Stimulated activated CD4-positive, alpha-beta T cell treated with anti-CD3 and anti-CD28 coated beads, TNF-alpha, amount 100 ng/mL, for 1 hour (primary cell): ENCODE data around the gene ZNF329.

ENCODE experiments used
- DNase-seq, 3 donors: peaks; one replicate each; pipeline ENCODE4 v3.0.0-alpha.2; 2020; ENCODE audit warnings: low read depth in 3 of 3, low spot score in 1 of 3

Gene ZNF329

GRCh38 chr19:58118979-58119733 lies 31.4 kb downstream of the ZNF329 start:
- no peak for DNase-seq

DNA sequence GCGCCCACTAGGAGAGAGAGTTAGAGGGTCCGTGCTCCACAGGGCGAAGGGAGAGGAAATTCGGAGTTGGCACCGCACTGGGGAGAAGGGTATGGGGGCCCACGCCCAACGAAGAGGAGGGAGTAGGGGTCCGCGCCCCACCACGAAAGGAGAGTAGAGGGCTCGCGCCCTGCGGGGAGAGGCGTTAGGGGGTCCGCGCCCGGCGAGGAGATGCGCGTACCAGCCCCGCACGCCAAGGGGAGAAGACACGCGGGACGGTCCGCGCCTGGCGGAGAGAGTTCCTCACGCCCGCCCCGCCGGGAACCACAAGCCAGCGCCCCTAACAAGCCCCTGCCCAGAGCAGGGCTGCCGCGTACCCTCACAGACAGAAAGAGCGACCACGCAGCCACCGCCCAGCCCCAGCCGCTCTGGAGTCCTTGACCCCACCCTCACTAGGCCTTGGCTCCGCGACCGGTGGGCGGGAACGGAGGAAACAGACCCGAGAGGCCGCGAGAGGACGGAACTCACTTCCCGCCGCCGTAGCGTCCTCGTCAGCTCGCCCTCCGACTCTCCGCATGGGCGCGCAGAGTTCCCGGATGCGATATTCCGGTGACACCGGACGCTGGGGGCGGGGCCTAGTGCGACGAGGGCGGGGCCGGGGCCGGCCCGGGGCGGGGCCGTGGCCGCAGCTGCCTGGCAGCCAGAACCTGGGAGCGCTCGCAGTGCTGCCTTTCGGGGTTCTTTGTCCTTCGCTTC lies 32.6 kb downstream of the ZNF329 start:
- DNase-seq, result no peak

- no peak for DNase-seq
These were observed 42.1 kb downstream of the ZNF329 start for GRCh38 chr19:58108546-58108817.

DNA sequence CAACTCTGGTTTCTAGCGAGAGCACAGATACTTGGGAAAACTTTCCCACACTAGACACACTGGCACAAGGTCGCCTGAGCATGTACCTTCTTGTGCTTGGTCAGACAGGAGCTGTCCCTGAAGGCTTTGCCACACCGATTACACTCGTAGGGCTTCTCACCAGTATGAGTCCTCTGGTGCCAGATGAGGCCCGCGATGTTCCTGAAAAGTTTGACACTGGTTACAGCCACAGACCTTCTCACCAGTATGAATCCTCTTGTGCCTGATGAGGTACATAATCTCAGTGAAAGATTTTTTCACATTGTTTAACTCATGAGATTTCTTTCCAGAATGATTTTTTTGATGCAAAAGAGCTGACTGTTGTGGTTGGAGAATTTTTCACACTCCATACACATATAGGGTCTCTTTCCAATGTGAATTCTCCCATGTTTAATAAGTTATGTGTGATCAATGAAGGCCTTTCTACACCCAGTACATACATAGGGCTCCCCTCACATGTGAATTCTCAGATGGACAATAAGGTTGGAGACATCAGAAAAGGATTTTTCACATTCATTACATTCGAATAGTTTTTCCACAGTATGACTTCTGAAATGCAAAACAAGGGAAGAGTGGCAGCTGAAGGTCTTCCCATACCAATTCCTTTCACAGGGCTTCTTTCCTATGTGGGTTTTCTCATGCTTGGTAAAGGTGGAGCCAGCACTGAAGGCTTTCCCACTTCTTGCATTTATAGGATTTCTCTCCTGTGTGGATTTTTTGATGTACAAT lies 42.6 kb downstream of the ZNF329 start:
- no peak for DNase-seq

- DNase-seq, result no peak
These were observed 51.9 kb downstream of the ZNF329 start for GRCh38 chr19:58098682-58098998.

DNA sequence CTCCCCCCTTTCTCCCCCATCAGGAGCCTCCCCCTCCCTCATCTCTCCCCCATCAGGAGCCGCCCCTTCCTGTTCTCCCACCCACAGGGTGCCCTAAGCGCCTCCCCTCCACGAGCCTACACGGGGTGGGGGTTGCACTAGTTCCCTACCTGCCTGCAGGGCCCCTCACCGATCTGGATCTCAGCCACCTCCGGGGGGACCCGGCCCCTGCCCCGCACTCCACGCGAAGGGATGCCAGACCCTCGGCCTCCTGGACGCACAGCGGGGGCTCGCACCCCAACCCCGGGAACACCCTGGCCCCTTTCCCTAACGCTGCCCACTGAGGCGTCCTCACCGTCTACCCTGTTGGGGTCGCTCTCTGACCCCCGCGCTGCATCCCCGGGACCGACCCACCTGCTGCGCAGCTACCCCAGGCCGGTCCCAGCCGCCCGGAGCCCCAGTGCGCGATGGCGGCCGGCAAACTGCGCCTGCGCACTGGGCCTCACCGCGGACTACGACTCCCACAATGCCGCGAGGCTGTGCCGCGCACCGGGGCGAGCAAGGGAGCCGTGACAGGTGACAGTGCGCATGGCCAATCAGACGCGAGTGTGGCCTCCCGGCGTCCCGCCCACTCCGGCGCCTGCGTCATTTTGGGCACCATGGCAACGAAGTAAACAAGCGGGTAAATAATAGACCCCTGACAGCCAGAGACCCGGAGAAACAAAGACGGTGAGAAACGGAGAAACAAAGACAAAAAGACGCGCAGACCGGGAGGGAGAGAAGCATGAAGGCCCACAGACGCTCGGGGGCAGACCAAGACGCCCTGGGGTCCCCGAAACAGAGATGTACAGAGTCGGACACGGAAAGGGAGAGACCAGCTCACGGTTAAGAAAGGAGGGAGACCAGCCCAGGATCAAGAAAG lies 52.6 kb downstream of the ZNF329 start, which contains the start of gene ZSCAN18:
TSS of gene ZSCAN18 (minus strand) at position 451 of the 901 bp plus-strand sequence. CDS start 7,964 bp downstream, outside the sequence.
- DNase-seq, result peak; percentile 86 to 93 (median 91)

DNA sequence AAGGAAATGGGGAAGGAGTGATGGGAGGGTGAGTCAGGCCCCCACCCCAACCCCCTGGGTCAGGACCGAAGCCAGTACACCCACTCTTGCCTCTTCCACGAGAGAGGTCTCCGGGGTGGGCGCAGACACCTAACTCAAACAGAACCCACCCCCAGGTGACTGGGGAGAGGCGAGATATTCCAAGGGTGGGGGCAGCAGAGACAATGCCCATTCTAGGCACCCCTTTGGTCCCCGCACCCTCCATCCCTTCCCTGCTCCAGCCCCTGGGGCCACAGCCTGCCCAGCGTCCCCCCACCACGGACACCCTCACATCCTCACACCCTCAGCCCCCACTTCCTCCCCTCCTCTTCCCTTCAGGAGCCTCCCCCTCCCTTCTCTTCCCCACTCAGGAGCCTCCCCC lies 53.2 kb downstream of the ZNF329 start:
- DNase-seq, result no peak

- DNase-seq, result no peak
These were observed 53.7 kb downstream of the ZNF329 start for GRCh38 chr19:58096884-58097283.

DNA sequence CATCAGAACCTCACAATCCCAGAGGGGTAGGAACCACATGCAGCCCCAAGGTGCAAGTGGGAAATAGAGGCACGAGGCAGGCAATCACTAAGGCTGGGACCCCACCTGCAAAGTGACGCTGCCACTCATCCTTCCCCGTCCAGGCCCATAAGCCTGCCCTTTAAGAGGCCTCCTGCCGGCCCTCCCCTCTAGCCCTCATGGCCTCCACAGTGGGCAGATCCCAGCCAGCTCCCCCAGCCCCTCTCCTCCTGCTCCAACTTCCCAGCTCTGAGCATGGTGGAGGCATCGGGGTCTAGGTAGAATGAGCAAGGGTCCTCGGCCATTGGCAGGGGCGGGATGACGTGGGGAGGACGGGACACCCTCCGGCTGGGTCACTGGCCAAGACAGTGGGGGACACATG lies 55.3 kb downstream of the ZNF329 start:
- no peak for DNase-seq

GRCh38 chr19:58093071-58093470 lies 57.5 kb downstream of the ZNF329 start:
- no peak for DNase-seq

DNA sequence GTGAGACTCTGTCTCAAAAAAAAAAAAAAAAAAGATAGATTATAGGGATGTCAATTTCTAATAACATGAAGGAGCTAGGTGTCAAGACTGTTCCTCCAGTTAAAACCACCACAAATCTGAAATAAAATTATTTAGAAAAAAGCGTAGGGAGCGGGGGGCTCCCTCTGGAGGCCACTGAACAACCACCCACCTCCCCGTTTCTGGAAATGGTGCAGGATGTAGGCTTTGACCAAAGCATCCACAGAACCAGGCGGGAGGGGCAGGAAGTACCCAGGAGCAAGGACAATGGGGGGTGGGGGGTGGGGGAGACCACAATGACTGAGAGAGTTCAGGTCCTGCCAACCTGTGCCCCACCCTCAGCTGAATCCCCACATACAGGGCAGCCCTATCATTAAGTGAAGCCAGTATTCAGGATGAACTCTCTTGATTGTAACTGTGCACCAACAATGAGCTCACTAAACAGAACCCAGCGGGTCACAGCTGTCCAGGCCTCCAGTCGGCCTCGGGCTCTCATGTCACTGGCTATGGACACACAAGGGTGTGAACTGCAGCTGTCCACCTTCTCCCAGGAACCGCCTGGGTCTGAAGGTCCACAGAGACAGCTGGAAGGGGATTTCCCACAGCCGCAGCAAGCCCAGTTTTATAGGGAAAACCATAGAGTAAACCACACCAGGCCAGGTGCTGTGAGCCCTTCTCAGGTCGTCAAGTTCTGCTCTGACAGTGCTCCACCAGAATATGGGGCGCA lies 59.2 kb downstream of the ZNF329 start:
- no peak for DNase-seq

DNA sequence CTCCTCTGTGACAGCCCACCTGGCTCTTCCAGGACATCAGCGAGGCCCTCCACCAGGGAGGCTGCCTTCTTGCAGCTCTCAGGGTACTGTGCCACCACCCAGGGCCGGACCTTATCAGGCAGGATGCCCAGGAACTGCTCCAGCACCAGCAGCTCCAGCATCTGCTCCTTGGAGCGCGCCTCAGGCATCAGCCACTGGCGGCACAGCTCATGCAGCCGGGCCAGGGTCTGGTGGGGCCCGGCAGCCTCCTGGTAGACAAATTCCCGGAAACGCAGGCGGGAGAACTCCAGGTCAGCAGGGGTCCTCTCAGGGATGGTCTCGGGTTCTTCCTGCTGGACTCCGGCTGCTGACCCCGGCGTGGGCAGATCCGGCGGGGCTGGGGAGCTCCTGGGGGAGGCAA lies 60.7 kb downstream of the ZNF329 start:
- DNase-seq, result no peak

DNA sequence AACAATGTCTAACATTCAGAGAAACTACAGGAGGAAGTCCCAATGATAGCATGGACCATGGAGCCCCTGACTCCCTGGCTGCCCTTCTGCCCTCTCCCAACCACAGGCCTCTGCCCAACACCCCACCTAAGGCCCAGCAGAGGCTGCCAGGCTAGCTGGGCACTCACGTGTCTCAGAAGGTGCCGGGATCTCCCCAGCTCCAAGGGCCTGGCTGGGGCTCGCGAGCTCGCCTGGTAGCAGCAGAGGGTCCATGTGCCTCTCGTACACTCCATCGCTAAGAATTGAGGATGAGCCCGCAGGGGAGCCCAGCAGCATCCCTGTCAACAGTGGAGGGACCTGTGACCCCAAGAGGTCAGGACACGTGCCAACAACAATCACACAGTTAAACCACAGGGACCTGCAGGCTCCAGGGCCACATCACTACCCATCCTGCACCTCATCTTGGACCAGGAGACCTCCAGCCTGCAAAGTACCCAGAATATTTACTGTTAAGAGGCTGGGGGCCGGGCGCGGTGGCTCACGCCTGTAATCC lies 62.0 kb downstream of the ZNF329 start:
- no peak for DNase-seq

DNA sequence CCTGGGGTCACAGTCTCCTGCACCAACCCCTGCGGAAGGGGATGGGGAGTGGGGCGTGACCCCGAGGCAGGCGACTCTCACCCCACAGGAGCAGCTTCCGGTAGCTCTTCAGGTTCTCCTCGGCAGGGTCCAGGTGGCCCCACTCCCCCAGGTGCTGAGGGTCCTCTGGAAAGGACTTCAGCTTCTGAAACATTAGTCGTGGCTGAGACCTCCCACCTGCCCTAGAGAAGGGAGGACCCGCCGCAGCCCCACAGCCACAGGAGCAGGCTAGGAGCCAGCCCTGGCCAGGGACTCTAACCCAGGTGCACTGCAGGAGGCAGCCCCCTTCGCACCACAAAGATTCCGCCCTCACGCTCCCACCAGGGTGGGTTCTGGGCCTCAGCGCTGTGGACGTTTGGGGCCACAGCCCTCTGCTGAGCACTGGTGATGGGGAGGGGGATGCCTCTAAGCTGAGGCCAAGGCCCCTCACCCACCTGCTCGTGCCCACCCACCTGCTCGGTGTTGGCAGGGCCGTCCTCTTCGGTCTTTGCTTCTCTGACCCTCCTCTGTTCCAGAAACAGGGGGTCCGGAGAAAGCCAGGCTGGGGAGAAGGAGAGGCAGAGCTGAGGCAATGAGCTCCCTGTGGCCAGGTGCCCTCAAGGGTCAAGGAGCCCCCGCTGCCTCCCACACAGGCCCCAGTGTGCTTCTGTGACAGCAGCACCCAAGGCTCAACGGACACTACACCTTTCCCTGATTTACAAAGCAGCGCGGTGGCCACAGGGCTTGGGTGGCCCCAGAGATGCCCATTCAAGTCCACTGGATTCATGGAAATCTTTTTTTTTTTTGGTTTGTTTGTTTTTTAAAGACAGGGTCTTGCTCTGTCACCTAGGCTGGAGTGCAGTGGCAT lies 63.5 kb downstream of the ZNF329 start:
- no peak for DNase-seq

DNA sequence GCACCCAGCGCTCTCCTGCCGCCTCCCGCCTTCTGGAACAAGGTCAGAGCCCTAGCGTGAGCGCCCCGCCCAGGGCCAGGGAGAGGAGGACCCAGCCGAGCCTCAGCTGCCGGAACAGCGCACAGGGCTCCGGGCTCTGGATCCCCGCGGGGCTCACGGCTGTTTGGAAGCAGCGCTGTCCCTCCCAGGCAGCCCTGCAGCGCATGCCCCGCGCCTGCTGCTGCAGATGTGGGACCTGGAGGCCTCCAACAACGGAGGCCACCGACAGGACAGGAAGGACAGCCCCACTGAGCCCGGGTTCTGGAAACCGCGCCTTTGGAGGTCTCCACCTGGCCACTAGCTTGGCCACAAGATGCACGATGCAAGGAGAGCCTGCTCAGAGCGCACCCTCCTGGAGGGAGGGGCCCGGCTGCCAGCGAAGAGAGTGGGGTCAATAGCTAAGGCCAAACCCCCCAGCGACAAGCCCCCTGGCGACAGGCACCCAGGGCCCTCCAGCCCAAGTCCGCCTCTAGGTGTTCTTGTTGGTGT lies 65.2 kb downstream of the ZNF329 start:
- no peak for DNase-seq

- DNase-seq, result no peak
These were observed 65.8 kb downstream of the ZNF329 start for GRCh38 chr19:58084596-58085347.

GRCh38 chr19:58083021-58083420 lies 67.6 kb downstream of the ZNF329 start:
- DNase-seq, result no peak

DNA sequence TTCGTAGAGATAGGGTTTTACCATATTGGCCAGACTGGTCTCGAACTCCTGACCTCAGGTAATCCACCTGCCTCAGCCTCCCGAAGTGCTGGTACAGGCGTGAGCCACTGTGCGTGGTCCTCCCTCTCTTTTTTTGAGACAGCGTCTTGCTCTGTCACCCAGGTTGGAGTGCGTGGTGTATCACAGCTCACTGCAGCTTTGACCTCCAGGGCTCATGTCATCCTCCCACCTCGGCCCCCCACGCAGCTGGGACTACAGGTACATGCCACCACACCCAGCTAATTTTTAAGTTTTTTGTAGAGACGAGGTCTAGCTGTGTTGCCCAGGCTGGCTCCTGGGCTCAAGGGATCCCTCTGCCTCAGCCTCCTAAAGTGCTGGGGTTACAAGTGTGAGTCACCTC lies 70.8 kb downstream of the ZNF329 start:
- DNase-seq, result no peak
